OCI-LY1 (cell line): ENCODE measurements around the gene TRIM72.

Experiments
- H2AFZ ChIP-seq: fragments of 200-600 bp; sonication (generic), shearing (Covaris generic); 2 replicates; pipeline ENCODE4 v1.6.0; 2014; ENCODE audit warnings: antibody characterized with exemption, mild to moderate bottlenecking, low read length
- H3F3A ChIP-seq: fragments of 200-600 bp; sonication (generic), shearing (Covaris generic); 2 replicates; pipeline ENCODE4 v1.6.0; 2014; ENCODE audit warnings: mild to moderate bottlenecking, antibody characterized with exemption, low read length, moderate library complexity; ENCODE audit not compliant: insufficient read depth
- H3K27ac ChIP-seq: fragments of 200-600 bp; sonication (generic); 2 replicates; pipeline ENCODE4 v1.5.1; 2014; ENCODE audit warnings: low read length, mixed run types, mild to moderate bottlenecking, low read depth; ENCODE audit not compliant: poor library complexity, severe bottlenecking
- H3K27me3 ChIP-seq: fragments of 200-600 bp; sonication (generic); 2 replicates; pipeline ENCODE4 v1.6.0; 2014; ENCODE audit warnings: antibody characterized with exemption, mild to moderate bottlenecking, low read length, moderate library complexity; ENCODE audit not compliant: insufficient read depth
- H3K36me3 ChIP-seq: fragments of 200-600 bp; sonication (generic); 2 replicates; pipeline ENCODE4 v1.6.1; 2014; ENCODE audit warnings: mild to moderate bottlenecking, antibody characterized with exemption, low read length, moderate library complexity, mixed read lengths; ENCODE audit not compliant: insufficient read depth
- H3K4me1 ChIP-seq: fragments of 200-600 bp; sonication (generic); 2 replicates; pipeline ENCODE4 v1.5.1; 2014; ENCODE audit warnings: mild to moderate bottlenecking, low read length, moderate library complexity; ENCODE audit not compliant: insufficient read depth, severe bottlenecking
- H3K4me2 ChIP-seq: fragments of 200-600 bp; sonication (generic), shearing (Covaris generic); 2 replicates; pipeline ENCODE4 v1.6.1; 2014; ENCODE audit warnings: low read length
- H3K4me3 ChIP-seq: fragments of 200-600 bp; sonication (generic); 2 replicates; pipeline ENCODE4 v1.5.1; 2014; ENCODE audit warnings: low read length, low read depth, mild to moderate bottlenecking, mixed read lengths; ENCODE audit not compliant: poor library complexity, severe bottlenecking
- H3K79me2 ChIP-seq: fragments of 200-600 bp; shearing (Covaris generic); 2 replicates; pipeline ENCODE4 v1.6.1; 2016; ENCODE audit warnings: mixed run types, low read length, mixed read lengths; ENCODE audit not compliant: insufficient read depth
- H3K9ac ChIP-seq: fragments of 200-600 bp; sonication (generic), shearing (Covaris generic); 2 replicates; pipeline ENCODE4 v1.6.1; 2014; ENCODE audit warnings: mild to moderate bottlenecking, low read length, mixed read lengths
- H3K9me2 ChIP-seq: fragments of 200-600 bp; sonication (generic), shearing (Covaris generic); 2 replicates; pipeline ENCODE4 v1.6.1; 2014; ENCODE audit warnings: low read depth, mild to moderate bottlenecking, low read length, mixed read lengths
- H3K9me3 ChIP-seq: fragments of 200-600 bp; shearing (Covaris generic); 2 replicates; pipeline ENCODE4 v1.6.1; 2014; ENCODE audit warnings: low read length, mixed read lengths
- H4K20me1 ChIP-seq: fragments of 200-600 bp; sonication (generic), shearing (Covaris generic); 2 replicates; pipeline ENCODE4 v1.6.0; 2016; ENCODE audit warnings: mild to moderate bottlenecking, low read length; ENCODE audit not compliant: insufficient read depth
- EZH2 ChIP-seq: fragments of 200-600 bp; sonication (generic), shearing (Covaris generic); IDR thresholded peaks from 2 replicates; pipeline ENCODE4 v1.8.0; 2017; ENCODE audit warnings: borderline replicate concordance, mixed run types, mild to moderate bottlenecking, antibody characterized with exemption, low read length, moderate library complexity, mixed read lengths
- TF ChIP-seq, protein P1 (sequence below): fragments of 200-600 bp; sonication (generic), shearing (Covaris generic); IDR thresholded peaks from 2 replicates; pipeline ENCODE4 v1.5.1; 2017; ENCODE audit warnings: mild to moderate bottlenecking, antibody characterized with exemption, low read length, moderate library complexity, mixed read lengths

Gene TRIM72

DNA sequence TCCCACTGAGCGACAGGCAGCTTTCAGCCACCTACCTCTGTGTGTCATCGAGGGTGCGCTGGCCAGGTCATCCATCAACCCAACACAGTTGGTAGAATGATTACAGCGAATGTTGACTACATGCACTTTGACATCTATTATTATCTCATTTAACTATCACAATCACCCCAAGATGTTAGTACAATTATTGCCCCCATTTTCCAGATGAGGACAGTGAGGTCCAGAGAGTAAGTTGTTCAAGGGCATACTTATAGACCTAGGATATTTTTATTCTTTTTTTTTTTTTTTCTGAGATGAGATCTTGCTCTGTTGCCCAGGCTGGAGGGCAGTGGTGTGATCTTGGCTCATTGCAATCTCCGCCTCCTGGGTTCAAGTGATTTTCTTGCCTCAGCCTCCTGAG is 37.5 kb downstream of the TRIM72 start:
- no peak overlapping the region for H2AFZ ChIP-seq
- no peaks in the 10 kb centered on the region for H3K79me2 ChIP-seq
- no peaks in the 10 kb centered on the region for H3K9me2 ChIP-seq
- H3K27me3 ChIP-seq: no peaks in the 10 kb centered on the region
- TF ChIP-seq, protein P1, sequence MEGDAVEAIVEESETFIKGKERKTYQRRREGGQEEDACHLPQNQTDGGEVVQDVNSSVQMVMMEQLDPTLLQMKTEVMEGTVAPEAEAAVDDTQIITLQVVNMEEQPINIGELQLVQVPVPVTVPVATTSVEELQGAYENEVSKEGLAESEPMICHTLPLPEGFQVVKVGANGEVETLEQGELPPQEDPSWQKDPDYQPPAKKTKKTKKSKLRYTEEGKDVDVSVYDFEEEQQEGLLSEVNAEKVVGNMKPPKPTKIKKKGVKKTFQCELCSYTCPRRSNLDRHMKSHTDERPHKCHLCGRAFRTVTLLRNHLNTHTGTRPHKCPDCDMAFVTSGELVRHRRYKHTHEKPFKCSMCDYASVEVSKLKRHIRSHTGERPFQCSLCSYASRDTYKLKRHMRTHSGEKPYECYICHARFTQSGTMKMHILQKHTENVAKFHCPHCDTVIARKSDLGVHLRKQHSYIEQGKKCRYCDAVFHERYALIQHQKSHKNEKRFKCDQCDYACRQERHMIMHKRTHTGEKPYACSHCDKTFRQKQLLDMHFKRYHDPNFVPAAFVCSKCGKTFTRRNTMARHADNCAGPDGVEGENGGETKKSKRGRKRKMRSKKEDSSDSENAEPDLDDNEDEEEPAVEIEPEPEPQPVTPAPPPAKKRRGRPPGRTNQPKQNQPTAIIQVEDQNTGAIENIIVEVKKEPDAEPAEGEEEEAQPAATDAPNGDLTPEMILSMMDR: no peak
- TF ChIP-seq EZH2: no peak
- no peaks in the 10 kb centered on the region for H3F3A ChIP-seq
- H4K20me1 ChIP-seq: no peaks in the 10 kb centered on the region
- H3K4me1 ChIP-seq: no peaks in the 10 kb centered on the region
- H3K36me3 ChIP-seq: no peaks in the 10 kb centered on the region
- H3K4me3 ChIP-seq: no peak overlapping the region
- no peaks in the 10 kb centered on the region for H3K9me3 ChIP-seq
- no peak overlapping the region for H3K4me2 ChIP-seq
- no peak overlapping the region for H3K27ac ChIP-seq
- H3K9ac ChIP-seq: no peak overlapping the region

DNA sequence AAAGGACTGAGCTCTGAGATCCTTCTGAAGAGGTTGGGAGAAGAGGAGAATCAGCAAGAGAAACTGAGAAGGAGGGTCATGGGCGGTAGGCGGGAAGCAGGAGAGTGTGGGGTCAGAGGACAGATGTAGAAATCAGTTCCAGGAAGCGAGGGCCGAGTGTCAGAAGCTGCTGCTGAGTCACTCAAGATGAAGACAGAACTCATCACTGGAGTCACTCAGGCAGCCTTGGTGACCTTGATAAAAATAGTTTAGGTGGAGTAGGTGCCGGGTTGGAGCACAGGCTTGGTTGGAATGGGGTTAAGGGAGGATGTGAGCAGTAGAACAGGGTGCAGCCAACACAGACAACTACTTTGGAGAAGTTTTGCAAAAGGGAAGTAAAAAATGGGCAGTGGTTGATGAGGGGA is 39.7 kb downstream of the TRIM72 start:
- H3K4me2 ChIP-seq: no peak overlapping the region
- H3K9ac ChIP-seq: no peak overlapping the region
- no peak overlapping the region for H2AFZ ChIP-seq
- H4K20me1 ChIP-seq: no peaks in the 10 kb centered on the region
- H3K36me3 ChIP-seq: no peaks in the 10 kb centered on the region
- H3K4me3 ChIP-seq: no peak overlapping the region
- H3K9me2 ChIP-seq: no peaks in the 10 kb centered on the region
- H3K4me1 ChIP-seq: no peaks in the 10 kb centered on the region
- no peaks in the 10 kb centered on the region for H3K9me3 ChIP-seq
- no peaks in the 10 kb centered on the region for H3K27me3 ChIP-seq
- H3F3A ChIP-seq: no peaks in the 10 kb centered on the region
- H3K79me2 ChIP-seq: no peaks in the 10 kb centered on the region
- H3K27ac ChIP-seq: no peak overlapping the region
- no peak for TF ChIP-seq EZH2
- TF ChIP-seq, protein P1: no peak

DNA sequence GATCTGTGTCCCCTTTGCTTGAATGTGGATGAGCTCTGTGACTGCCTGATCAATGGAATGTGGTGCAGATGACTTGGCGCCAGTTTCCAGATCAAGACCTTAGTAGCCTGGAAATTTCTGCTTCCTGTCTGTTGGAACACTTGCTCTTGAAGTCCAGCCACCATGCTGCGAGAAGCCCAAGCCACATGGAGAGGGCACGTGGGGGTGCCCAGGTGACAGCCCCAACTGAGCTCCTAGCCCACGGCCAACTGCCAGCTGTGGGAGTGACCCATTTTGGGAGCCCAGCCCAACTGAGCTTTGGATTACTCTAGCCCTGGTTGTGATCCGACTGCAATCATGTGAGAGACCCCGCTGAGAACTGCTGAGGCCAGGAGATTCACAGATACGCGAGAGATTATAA is 42.5 kb downstream of the TRIM72 start:
- no peak overlapping the region for H3K4me2 ChIP-seq
- H3K79me2 ChIP-seq: no peaks in the 10 kb centered on the region
- H3K27ac ChIP-seq: no peak overlapping the region
- H3K4me3 ChIP-seq: no peak overlapping the region
- no peak overlapping the region for H3K9ac ChIP-seq
- H3K4me1 ChIP-seq: no peaks in the 10 kb centered on the region
- no peak overlapping the region for H2AFZ ChIP-seq
- no peaks in the 10 kb centered on the region for H3K9me2 ChIP-seq
- H3K36me3 ChIP-seq: no peaks in the 10 kb centered on the region
- no peaks in the 10 kb centered on the region for H4K20me1 ChIP-seq
- H3F3A ChIP-seq: no peaks in the 10 kb centered on the region
- TF ChIP-seq, protein P1: no peak
- no peak for TF ChIP-seq EZH2
- no peaks in the 10 kb centered on the region for H3K27me3 ChIP-seq
- no peaks in the 10 kb centered on the region for H3K9me3 ChIP-seq
